Measurements from ENCODE around the gene CRHR1.
A peak's percentile ranks its signal among the peaks of the same experiment; 100 is the strongest.
"Not testable (repeated sequence)": the region's sequence is repeated elsewhere in the genome, so short reads cannot be mapped to it uniquely, and the experiment has no call there.

The CRHR1 gene

GRCh38 chr17:45845376-45846185, 61.5 kb downstream of the CRHR1 start:
- DNase-seq (ENCODE audit: low read depth) = no peak

GRCh38 chr17:45846223-45846622, 62.1 kb downstream of the CRHR1 start:
- no peak for DNase-seq (ENCODE audit: low read depth)

GRCh38 chr17:45846646-45847045, 62.5 kb downstream of the CRHR1 start:
- DNase-seq (ENCODE audit: low read depth) = no peak

- DNase-seq (ENCODE audit: low read depth) = no peak
Observed at GRCh38 chr17:45847101-45847500, 63.0 kb downstream of the CRHR1 start.

GRCh38 chr17:45847747-45848146, 63.6 kb downstream of the CRHR1 start:
- DNase-seq (ENCODE audit: low read depth) = no peak

- no peak for DNase-seq (ENCODE audit: low read depth)
Observed at GRCh38 chr17:45848405-45848804, 64.3 kb downstream of the CRHR1 start.

- no peak for DNase-seq (ENCODE audit: low read depth)
Observed at GRCh38 chr17:45848868-45849535, 64.9 kb downstream of the CRHR1 start.

GRCh38 chr17:45849536-45849990, 65.4 kb downstream of the CRHR1 start:
- no peak for DNase-seq (ENCODE audit: low read depth)

GRCh38 chr17:45850011-45850410, 65.9 kb downstream of the CRHR1 start:
- DNase-seq (ENCODE audit: low read depth) = no peak

GRCh38 chr17:45850468-45850867, 66.3 kb downstream of the CRHR1 start:
- no peak for DNase-seq (ENCODE audit: low read depth)

GRCh38 chr17:45851022-45851421, 66.9 kb downstream of the CRHR1 start:
- DNase-seq (ENCODE audit: low read depth) = no peak

GRCh38 chr17:45851464-45851863, 67.3 kb downstream of the CRHR1 start:
- DNase-seq (ENCODE audit: low read depth) = no peak

GRCh38 chr17:45851873-45852272, 67.8 kb downstream of the CRHR1 start:
- DNase-seq (ENCODE audit: low read depth) = no peak

GRCh38 chr17:45852535-45853297, 68.6 kb downstream of the CRHR1 start:
- DNase-seq (ENCODE audit: low read depth) = peak; percentile 34

- DNase-seq (ENCODE audit: low read depth) = no peak
Observed at GRCh38 chr17:45854209-45854608, 70.1 kb downstream of the CRHR1 start.

- DNase-seq (ENCODE audit: low read depth) = no peak
Observed at GRCh38 chr17:45855691-45856336, 71.7 kb downstream of the CRHR1 start.

GRCh38 chr17:45857977-45858708, 74.0 kb downstream of the CRHR1 start:
- DNase-seq (ENCODE audit: low read depth) = no peak

GRCh38 chr17:45861165-45861564, 77.0 kb downstream of the CRHR1 start:
- DNase-seq (ENCODE audit: low read depth) = no peak

- not testable (repeated sequence) for DNase-seq (ENCODE audit: low read depth)
Observed at GRCh38 chr17:45862127-45862526, 78.0 kb downstream of the CRHR1 start.

GRCh38 chr17:45863857-45864654, 79.9 kb downstream of the CRHR1 start:
- DNase-seq (ENCODE audit: low read depth) = no peak

GRCh38 chr17:45867171-45867570, 83.1 kb downstream of the CRHR1 start:
- no peak for DNase-seq (ENCODE audit: low read depth)
